Fibroblast of the aortic adventitia (primary cell): ENCODE results near the gene SFXN2. TPM values are rescaled to one million over a fixed set of nuclear protein-coding genes. Genes with fewer than 3 reads are reported as not detected.

Experiments
- DNase-seq: peaks from one replicate; pipeline ENCODE4 v3.0.0-alpha.2; 2010; ENCODE audit warnings: low read depth
- H3K4me3 ChIP-seq: 2 replicates; pipeline ENCODE4 v1.5.1; 2011; ENCODE audit warnings: low read depth, mild to moderate bottlenecking, control low read depth, low read length, moderate library complexity
- total RNA-seq: library from RNA; depleted of rRNA; stranded (reverse); fragments of >200 nt; gene quantifications from 2 replicates; pipeline ENCODE4 v1.2.3, GENCODE V29; 2012; ENCODE audit warnings: low replicate concordance
- TF ChIP-seq, protein P1 (sequence below): IDR thresholded peaks from 2 replicates; pipeline ENCODE4 v1.5.1; 2011; ENCODE audit warnings: mild to moderate bottlenecking, low read length, control low read depth, inconsistent platforms; ENCODE audit not compliant: insufficient read depth

Gene SFXN2
- total RNA-seq, 1 donor, result 3.8 TPM

DNA sequence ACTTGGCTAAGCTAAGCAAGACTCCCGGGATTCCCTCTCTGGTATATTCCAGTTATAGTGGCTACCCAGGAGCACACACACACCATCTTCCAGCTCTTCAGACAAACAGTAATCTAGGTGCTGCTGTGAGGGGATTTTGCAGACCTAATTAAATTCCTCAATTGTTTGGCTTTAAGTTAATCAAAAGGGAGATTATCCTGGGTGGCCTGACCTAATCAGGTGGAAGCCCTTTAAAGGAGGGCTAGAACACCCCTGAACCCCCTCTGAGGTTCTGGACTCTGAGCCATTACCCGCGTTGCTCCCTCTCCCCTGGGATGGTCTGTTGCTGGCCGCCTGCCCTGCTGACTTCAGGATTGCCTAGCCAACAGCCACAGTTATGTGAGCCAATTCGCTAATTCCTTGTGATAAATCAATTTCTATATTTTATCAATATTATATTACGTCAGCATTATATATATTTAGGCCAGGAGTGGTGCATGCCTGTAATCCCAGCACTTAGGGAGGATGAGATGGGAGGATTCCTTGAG is 6.4 kb downstream of the SFXN2 start:
- no peak for DNase-seq
- TF ChIP-seq, protein P1, sequence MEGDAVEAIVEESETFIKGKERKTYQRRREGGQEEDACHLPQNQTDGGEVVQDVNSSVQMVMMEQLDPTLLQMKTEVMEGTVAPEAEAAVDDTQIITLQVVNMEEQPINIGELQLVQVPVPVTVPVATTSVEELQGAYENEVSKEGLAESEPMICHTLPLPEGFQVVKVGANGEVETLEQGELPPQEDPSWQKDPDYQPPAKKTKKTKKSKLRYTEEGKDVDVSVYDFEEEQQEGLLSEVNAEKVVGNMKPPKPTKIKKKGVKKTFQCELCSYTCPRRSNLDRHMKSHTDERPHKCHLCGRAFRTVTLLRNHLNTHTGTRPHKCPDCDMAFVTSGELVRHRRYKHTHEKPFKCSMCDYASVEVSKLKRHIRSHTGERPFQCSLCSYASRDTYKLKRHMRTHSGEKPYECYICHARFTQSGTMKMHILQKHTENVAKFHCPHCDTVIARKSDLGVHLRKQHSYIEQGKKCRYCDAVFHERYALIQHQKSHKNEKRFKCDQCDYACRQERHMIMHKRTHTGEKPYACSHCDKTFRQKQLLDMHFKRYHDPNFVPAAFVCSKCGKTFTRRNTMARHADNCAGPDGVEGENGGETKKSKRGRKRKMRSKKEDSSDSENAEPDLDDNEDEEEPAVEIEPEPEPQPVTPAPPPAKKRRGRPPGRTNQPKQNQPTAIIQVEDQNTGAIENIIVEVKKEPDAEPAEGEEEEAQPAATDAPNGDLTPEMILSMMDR, result no peak
- no peak overlapping the region for H3K4me3 ChIP-seq

DNA sequence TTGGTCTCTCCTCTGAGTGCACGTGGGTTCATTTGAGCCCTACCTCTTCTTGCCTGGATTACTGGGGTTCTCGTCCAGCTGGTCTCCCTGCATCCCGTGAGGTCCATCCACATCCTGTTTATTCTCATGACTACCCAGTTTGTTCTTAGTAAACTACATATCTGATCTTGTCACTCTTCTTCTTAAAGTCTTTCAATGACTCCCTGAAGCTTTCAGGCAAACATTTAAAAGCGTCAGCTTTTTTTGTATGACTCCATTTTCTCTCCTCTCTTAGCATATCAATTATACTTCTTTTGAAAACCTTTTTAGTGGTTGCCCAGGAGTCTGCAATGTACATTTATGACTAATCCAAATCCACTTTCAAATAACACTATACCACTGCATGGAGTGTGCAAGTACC is 7.5 kb downstream of the SFXN2 start:
- TF ChIP-seq, protein P1, result no peak
- H3K4me3 ChIP-seq, result no peak overlapping the region
- DNase-seq, result no peak

DNA sequence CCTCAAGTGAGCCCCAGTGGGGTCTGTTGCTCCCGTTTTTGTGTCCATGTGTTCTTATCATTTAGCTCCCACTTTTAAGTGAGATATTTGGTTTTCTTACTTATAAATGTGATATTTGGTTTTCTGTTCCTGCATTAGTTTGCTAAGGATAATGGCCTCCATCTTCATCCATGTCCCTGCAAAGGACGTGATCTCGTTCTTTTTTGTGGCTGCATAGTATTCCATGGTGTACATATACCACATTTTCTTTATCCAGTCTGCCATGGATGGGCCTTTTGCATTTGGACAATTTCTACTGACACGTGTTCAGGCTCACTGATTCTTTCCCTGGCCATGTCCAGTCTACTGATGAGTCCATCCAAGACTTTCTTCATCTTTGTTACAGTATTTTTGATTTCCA is 9.6 kb downstream of the SFXN2 start:
- TF ChIP-seq, protein P1, result no peak
- no peak overlapping the region for H3K4me3 ChIP-seq
- DNase-seq, result no peak

DNA sequence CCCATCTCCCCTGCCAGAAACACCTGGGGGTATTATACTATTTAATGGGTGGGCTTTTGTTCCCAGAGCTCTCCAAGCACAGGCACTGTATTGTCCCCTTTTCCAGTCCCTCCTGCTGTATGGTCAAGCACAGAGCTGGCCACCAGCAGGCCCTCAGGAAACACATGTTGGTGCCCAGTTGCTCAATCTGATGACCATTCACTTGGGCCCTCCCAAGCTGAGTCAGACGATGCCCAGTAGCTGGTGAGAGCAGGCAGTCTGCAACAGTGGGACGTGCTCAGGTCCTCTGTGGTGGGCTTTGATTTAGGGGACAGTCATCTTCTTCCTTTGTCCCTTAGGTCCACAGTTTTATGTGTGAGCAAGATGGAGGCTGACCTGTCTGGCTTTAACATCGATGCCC is 11.8 kb downstream of the SFXN2 start:
- TF ChIP-seq, protein P1, result no peak
- no peak overlapping the region for H3K4me3 ChIP-seq
- peak; percentile 35 for DNase-seq

DNA sequence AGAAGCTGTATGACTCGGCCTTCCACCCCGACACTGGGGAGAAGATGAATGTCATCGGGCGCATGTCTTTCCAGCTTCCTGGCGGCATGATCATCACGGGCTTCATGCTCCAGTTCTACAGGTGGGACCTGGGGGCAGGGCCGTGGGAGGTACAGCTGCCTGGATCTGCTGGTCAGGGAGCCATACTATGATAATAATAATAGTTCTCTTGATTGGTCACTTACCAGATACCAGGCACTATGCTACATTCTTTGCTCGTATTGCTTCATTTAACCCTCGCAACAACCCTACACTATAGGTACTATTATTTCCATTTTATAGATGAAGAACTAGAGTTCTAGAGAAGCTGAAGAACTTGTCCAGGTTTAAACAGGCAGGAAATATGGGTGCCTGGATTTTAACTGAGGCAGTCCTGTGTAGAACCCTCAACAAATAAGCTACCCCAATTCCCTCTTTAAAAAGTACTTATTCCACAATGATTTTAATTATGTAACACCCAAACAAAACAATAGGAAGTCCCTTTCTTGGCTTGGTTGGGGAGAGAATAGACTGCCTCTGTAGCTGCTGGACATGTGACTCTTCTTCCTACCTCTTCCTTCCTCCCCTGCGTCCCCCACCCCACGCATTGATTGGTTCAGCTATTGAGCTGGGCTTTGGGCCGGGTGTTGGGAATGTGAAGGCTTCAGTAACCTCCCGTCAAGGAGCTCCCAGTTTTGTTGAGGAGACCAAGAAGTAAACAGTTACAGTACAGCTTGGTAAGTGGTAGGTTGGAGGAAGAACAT is 12.8 kb downstream of the SFXN2 start:
- no peak for DNase-seq

DNA sequence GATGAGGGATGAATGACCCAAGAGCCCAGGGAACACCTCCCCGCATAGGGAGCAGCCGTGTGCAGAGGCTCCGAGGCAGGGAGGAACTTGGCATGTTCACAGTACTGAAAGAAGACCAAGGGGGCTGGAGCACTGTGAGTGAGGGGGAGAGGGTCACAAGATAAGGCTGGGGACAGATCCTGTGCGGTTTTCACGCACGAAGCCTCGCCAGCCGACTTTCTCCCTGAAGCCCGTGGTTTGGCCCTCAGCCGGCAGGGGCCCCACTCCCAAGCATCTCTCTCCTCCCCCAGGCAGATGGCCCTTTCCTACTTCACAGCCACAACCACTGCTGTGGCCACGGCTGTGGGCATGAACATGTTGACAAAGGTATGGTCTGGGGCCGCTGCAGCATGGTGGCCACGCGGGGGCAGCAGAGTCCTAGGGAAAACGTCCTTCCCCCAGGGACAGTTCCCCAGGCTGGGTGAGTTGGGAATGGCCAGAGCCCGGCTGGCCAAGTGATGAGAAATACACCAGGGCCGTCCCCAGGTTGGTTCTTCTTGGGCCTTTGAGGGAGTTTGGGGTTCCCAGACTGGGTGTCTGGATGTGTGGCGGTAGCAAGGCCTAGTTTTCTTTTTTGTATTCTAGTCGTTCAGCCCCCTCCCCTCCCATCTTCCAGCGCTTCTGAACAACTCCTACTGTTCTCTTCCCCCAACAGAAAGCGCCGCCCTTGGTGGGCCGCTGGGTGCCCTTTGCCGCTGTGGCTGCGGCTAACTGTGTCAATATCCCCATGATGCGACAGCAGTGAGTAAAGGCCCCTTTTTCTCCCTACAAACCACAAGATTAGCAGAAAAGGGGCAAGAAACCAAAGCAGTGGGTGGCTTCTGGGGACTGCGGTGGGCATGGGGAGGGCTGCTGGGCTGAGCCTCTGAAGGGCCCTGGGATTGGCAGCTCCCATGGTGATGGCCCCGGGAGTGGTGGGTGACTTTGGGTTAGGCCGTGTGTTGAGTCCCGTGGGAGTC is 14.9 kb downstream of the SFXN2 start:
- peak; percentile 84 for DNase-seq
- TF ChIP-seq, protein P1, result peak; percentile 92
- H3K4me3 ChIP-seq, result no peak overlapping the region

More for the DNA sequence above, 12.8 kb downstream of the SFXN2 start:
- H3K4me3 ChIP-seq, result no peak overlapping the region
- TF ChIP-seq, protein P1, result no peak
